Mesendoderm (in vitro differentiated cells): ENCODE results near the gene CALN1.
A peak's percentile ranks its signal among the peaks of the same experiment; 100 is the strongest.

Source experiments
- DNase-seq: peaks from one replicate; pipeline ENCODE4 v3.0.0; 2013
- H2AK5ac ChIP-seq: 2 replicates; pipeline ENCODE4 v1.6.1; 2013; ENCODE audit warnings: low read length, inconsistent platforms
- H2BK120ac ChIP-seq: 2 replicates; pipeline ENCODE4 v1.6.1; 2013; ENCODE audit warnings: low read depth, mild to moderate bottlenecking, low read length, moderate library complexity, mixed read lengths
- H2BK15ac ChIP-seq: replicated peaks from 2 replicates; pipeline ENCODE4 v1.6.1; 2013; ENCODE audit warnings: low read depth, mild to moderate bottlenecking, moderate library complexity
- H2BK5ac ChIP-seq: 2 replicates; pipeline ENCODE4 v1.6.1; 2013; ENCODE audit warnings: low read length, inconsistent platforms
- H3K18ac ChIP-seq: 2 replicates; pipeline ENCODE4 v1.6.1; 2013; ENCODE audit warnings: mild to moderate bottlenecking, low read length, mixed read lengths
- H3K23ac ChIP-seq: one replicate; pipeline ENCODE4 v1.6.1; 2013; ENCODE audit warnings: low read length
- H3K27ac ChIP-seq: 2 replicates; pipeline ENCODE4 v1.5.1; 2013; ENCODE audit warnings: low read depth, mild to moderate bottlenecking, inconsistent platforms, low read length, moderate library complexity
- H3K27me3 ChIP-seq: 2 replicates; pipeline ENCODE4 v1.6.1; 2013; ENCODE audit warnings: low read length, control low read depth, mild to moderate bottlenecking, inconsistent platforms; ENCODE audit not compliant: insufficient read depth, poor library complexity
- H3K36me3 ChIP-seq: 2 replicates; pipeline ENCODE4 v1.6.1; 2013; ENCODE audit warnings: low read length, inconsistent platforms; ENCODE audit not compliant: control insufficient read depth, insufficient read depth
- H3K4ac ChIP-seq: one replicate; pipeline ENCODE4 v1.6.1; 2013; ENCODE audit warnings: low read depth, mild to moderate bottlenecking, low read length, moderate library complexity
- H3K4me1 ChIP-seq: 2 replicates; pipeline ENCODE4 v1.6.1; 2013; ENCODE audit warnings: low read depth, low read length, inconsistent platforms; ENCODE audit not compliant: control insufficient read depth
- H3K4me2 ChIP-seq: 2 replicates; pipeline ENCODE4 v1.6.1; 2013; ENCODE audit warnings: low read length
- H3K4me3 ChIP-seq: 2 replicates; pipeline ENCODE4 v1.5.1; 2013; ENCODE audit warnings: mild to moderate bottlenecking, low read length
- H3K56ac ChIP-seq: one replicate; pipeline ENCODE4 v1.6.1; 2013; ENCODE audit warnings: low read length
- H3K79me1 ChIP-seq: 2 replicates; pipeline ENCODE4 v1.6.1; 2013; ENCODE audit warnings: low read length, inconsistent platforms
- H3K79me2 ChIP-seq: 2 replicates; pipeline ENCODE4 v1.6.1; 2013; ENCODE audit warnings: mild to moderate bottlenecking, low read length; ENCODE audit not compliant: control insufficient read depth, insufficient read depth
- H3K9ac ChIP-seq: 2 replicates; pipeline ENCODE4 v1.6.1; 2013; ENCODE audit warnings: low read length, inconsistent platforms
- H4K5ac ChIP-seq: one replicate; pipeline ENCODE4 v1.6.1; 2013; ENCODE audit warnings: low read length
- H4K8ac ChIP-seq: one replicate; pipeline ENCODE4 v1.6.1; 2013; ENCODE audit warnings: low read depth, mild to moderate bottlenecking, control low read depth, low read length, moderate library complexity
- WGBS: extraction: QIAGEN DNeasy Blood & Tissue Kit; methylation state at CpG from one replicate; pipeline ENCODE4 v1.1.7; 2013; ENCODE audit warnings: low lambda C conversion rate, missing lambda C conversion rate; ENCODE audit not compliant: insufficient coverage; ENCODE audit errors: extremely low coverage; 5-methylcytosine and 5-hydroxymethylcytosine counted together

The CALN1 gene

GRCh38 chr7:72337390-72338167 lies 74.6 kb downstream of the CALN1 start:
- no peak overlapping the region for H2BK15ac ChIP-seq
- peak overlapping the region; percentile 82 for H3K9ac ChIP-seq
- DNase-seq = peak; percentile 38
- no peaks in the 10 kb centered on the region for H3K36me3 ChIP-seq
- H2AK5ac ChIP-seq = no peak overlapping the region
- no peaks in the 10 kb centered on the region for H3K27me3 ChIP-seq
- H2BK120ac ChIP-seq = no peak overlapping the region
- H4K5ac ChIP-seq = no peak overlapping the region
- no peak overlapping the region for H3K4ac ChIP-seq
- peaks cover 9% of the 10 kb centered on the region for H3K79me1 ChIP-seq
- H3K56ac ChIP-seq = peak overlapping the region; percentile 96
- no peak overlapping the region for H3K27ac ChIP-seq
- WGBS = no CpG with 5 or more reads among the region's 44 CpGs
- peaks cover 8% of the 10 kb centered on the region for H3K4me1 ChIP-seq
- H2BK5ac ChIP-seq = no peak overlapping the region
- peaks cover 10% of the 10 kb centered on the region for H3K79me2 ChIP-seq
- peak overlapping the region; percentile 92 for H3K4me2 ChIP-seq
- H3K4me3 ChIP-seq = peak overlapping the region; percentile 66
- H4K8ac ChIP-seq = no peak overlapping the region
- H3K18ac ChIP-seq = peak overlapping the region; percentile 25
- peak overlapping the region; percentile 86 for H3K23ac ChIP-seq

- no peak overlapping the region for H4K5ac ChIP-seq
- H3K27me3 ChIP-seq = no peaks in the 10 kb centered on the region
Observed at GRCh38 chr7:72336632-72337389, 75.3 kb downstream of the CALN1 start.

GRCh38 chr7:72336382-72336631 lies 75.8 kb downstream of the CALN1 start:
- Histone ChIP-seq H4K8ac (no peak overlapping the region), H2BK120ac (no peak overlapping the region), H3K27ac (no peak overlapping the region), H3K56ac (peak overlapping the region; percentile 96), H4K5ac (no peak overlapping the region), H3K27me3 (no peaks in the 10 kb centered on the region), H3K9ac (peak overlapping the region; percentile 82), H2BK5ac (no peak overlapping the region), H3K23ac (peak overlapping the region; percentile 20), H3K4me3 (peak overlapping the region; percentile 66), H2BK15ac (no peak overlapping the region), H3K18ac (peak overlapping the region; percentile 55), H2AK5ac (no peak overlapping the region), H3K79me2 (peaks cover 15% of the 10 kb centered on the region), H3K4me1 (peaks cover 8% of the 10 kb centered on the region), H3K79me1 (peaks cover 9% of the 10 kb centered on the region), H3K36me3 (no peaks in the 10 kb centered on the region), H3K4me2 (peak overlapping the region; percentile 92), H3K4ac (no peak overlapping the region)
- DNase-seq = no peak
- no CpG with 5 or more reads among the region's 21 CpGs for WGBS

More at GRCh38 chr7:72336632-72337389, 75.3 kb downstream of the CALN1 start:
- H2BK120ac ChIP-seq = no peak overlapping the region
- H2AK5ac ChIP-seq = no peak overlapping the region
- H3K18ac ChIP-seq = peak overlapping the region; percentile 55
- no CpG with 5 or more reads among the region's 89 CpGs for WGBS
- no peak overlapping the region for H3K4ac ChIP-seq
- no peaks in the 10 kb centered on the region for H3K36me3 ChIP-seq
- H3K23ac ChIP-seq = peak overlapping the region; percentile 20
- H4K8ac ChIP-seq = no peak overlapping the region
- peak overlapping the region; percentile 82 for H3K9ac ChIP-seq
- H3K4me1 ChIP-seq = peaks cover 8% of the 10 kb centered on the region
- H3K4me3 ChIP-seq = peak overlapping the region; percentile 66
- peak overlapping the region; percentile 92 for H3K4me2 ChIP-seq
- H3K79me1 ChIP-seq = peaks cover 9% of the 10 kb centered on the region
- H3K27ac ChIP-seq = no peak overlapping the region
- DNase-seq = peak; percentile 58
- peak overlapping the region; percentile 96 for H3K56ac ChIP-seq
- H3K79me2 ChIP-seq = peaks cover 15% of the 10 kb centered on the region
- H2BK15ac ChIP-seq = no peak overlapping the region
- peak overlapping the region; percentile 43 for H2BK5ac ChIP-seq

- Histone ChIP-seq H2BK120ac (no peak overlapping the region), H3K9ac (peak overlapping the region; percentile 82), H2BK15ac (no peak overlapping the region), H3K79me2 (peaks cover 15% of the 10 kb centered on the region), H4K8ac (no peak overlapping the region), H3K56ac (peak overlapping the region; percentile 96), H3K4me1 (peaks cover 8% of the 10 kb centered on the region), H3K4me2 (peak overlapping the region; percentile 92), H3K27me3 (no peaks in the 10 kb centered on the region), H3K4ac (peak overlapping the region; percentile 22), H2AK5ac (no peak overlapping the region), H2BK5ac (no peak overlapping the region), H3K27ac (no peak overlapping the region), H3K23ac (peak overlapping the region; percentile 94), H3K36me3 (no peaks in the 10 kb centered on the region), H3K18ac (peak overlapping the region; percentile 55), H4K5ac (no peak overlapping the region), H3K4me3 (peak overlapping the region; percentile 66), H3K79me1 (peaks cover 9% of the 10 kb centered on the region)
- WGBS = no CpG with 5 or more reads among the region's 62 CpGs
- DNase-seq = peak; percentile 71
Observed at GRCh38 chr7:72335561-72336381, 76.4 kb downstream of the CALN1 start.

GRCh38 chr7:72334698-72335097 lies 77.4 kb downstream of the CALN1 start:
- no peaks in the 10 kb centered on the region for H3K27me3 ChIP-seq
- no peaks in the 10 kb centered on the region for H3K36me3 ChIP-seq

More at GRCh38 chr7:72334698-72335097, 77.4 kb downstream of the CALN1 start:
- no peak overlapping the region for H2AK5ac ChIP-seq
- H4K8ac ChIP-seq = no peak overlapping the region
- H3K4me3 ChIP-seq = no peak overlapping the region
- no peak overlapping the region for H3K4ac ChIP-seq
- WGBS = no CpG with 5 or more reads among the region's 5 CpGs
- H3K79me1 ChIP-seq = peaks cover 9% of the 10 kb centered on the region
- no peak overlapping the region for H2BK15ac ChIP-seq
- no peak overlapping the region for H3K18ac ChIP-seq
- no peak overlapping the region for H4K5ac ChIP-seq
- no peak overlapping the region for H2BK120ac ChIP-seq
- no peak overlapping the region for H2BK5ac ChIP-seq
- H3K79me2 ChIP-seq = peaks cover 15% of the 10 kb centered on the region
- H3K4me1 ChIP-seq = peaks cover 8% of the 10 kb centered on the region
- no peak overlapping the region for H3K27ac ChIP-seq
- no peak overlapping the region for H3K9ac ChIP-seq
- H3K56ac ChIP-seq = no peak overlapping the region
- peak; percentile 41 for DNase-seq
- no peak overlapping the region for H3K4me2 ChIP-seq
- H3K23ac ChIP-seq = no peak overlapping the region
